Subcutaneous abdominal adipose tissue (tissue), 5 donors: ENCODE data around the gene HTR1D.

Source experiments
- H3K27ac ChIP-seq: one replicate; pipeline ENCODE4 v1.7.0; 2013; ENCODE audit warnings: low read depth, mild to moderate bottlenecking, inconsistent platforms, low read length, moderate library complexity
- H3K27me3 ChIP-seq, 5 donors: one replicate each; pipeline ENCODE4 v1.7.0; 2013; ENCODE audit warnings: low read length in 5 of 5, inconsistent platforms in 1 of 5; ENCODE audit not compliant: control insufficient read depth in 5 of 5, insufficient read depth in 4 of 5
- H3K36me3 ChIP-seq, 5 donors: one replicate each; pipeline ENCODE4 v1.7.0; 2013; ENCODE audit warnings: low read length in 5 of 5; ENCODE audit not compliant: control insufficient read depth in 5 of 5, insufficient read depth in 5 of 5
- H3K4me1 ChIP-seq, 5 donors: one replicate each; pipeline ENCODE4 v1.7.0; 2013; ENCODE audit warnings: low read length in 5 of 5, mild to moderate bottlenecking in 3 of 5, moderate library complexity in 1 of 5; ENCODE audit not compliant: control insufficient read depth in 5 of 5, insufficient read depth in 5 of 5
- H3K4me3 ChIP-seq, 5 donors: one replicate each; pipeline ENCODE4 v1.7.0; 2013; ENCODE audit warnings: low read length in 5 of 5, low read depth in 1 of 5
- H3K9ac ChIP-seq, 5 donors: one replicate each; pipeline ENCODE4 v1.7.0; 2013; ENCODE audit warnings: low read length in 5 of 5, mild to moderate bottlenecking in 4 of 5, moderate library complexity in 3 of 5
- H3K9me3 ChIP-seq, 5 donors: one replicate each; pipeline ENCODE4 v1.7.0; 2013; ENCODE audit warnings: low read length in 5 of 5; ENCODE audit not compliant: control insufficient read depth in 5 of 5
- donor health status: healthy.
- donor health status: healthy.
- donor health status: healthy.
- donor health status: healthy.
- donor health status: healthy.

Gene HTR1D

GRCh38 chr1:23159963-23160877 lies 57.1 kb downstream of the HTR1D start:
- Histone ChIP-seq H3K4me1 (peaks cover 4 to 17% (median 7%) of the 10 kb centered on the region in 5 donors), H3K4me3 (no peak overlapping the region), H3K36me3 (no peaks in the 10 kb centered on the region), H3K27ac (no peak overlapping the region), H3K9ac (no peak overlapping the region), H3K27me3 (no peaks in the 10 kb centered on the region), H3K9me3 (no peaks in the 10 kb centered on the region)

DNA sequence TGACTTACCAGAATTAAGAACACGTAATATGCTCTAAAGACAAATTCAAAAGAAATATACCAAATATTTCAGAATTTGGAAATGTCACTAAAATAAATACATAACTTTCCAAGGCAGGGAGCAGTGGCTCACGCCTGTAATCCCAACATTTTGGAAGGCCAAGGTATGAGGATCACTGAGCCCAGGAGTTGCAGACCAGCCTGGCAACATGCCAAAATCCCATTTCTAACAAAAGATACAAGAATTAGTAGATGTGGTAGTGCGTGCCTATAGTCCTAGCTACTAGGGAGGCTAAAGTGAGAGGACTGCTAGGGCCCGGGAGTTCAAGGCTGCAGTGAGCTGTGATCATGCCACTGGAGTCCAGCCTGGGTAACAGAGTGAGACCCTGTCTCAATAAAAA lies 60.4 kb downstream of the HTR1D start:
- H3K27me3 ChIP-seq = no peaks in the 10 kb centered on the region
- no peaks in the 10 kb centered on the region for H3K9me3 ChIP-seq
- H3K9ac ChIP-seq = no peak overlapping the region
- H3K4me3 ChIP-seq = no peak overlapping the region
- no peak overlapping the region for H3K27ac ChIP-seq
- peaks cover 0 to 10% (median 0%) of the 10 kb centered on the region in 5 donors for H3K4me1 ChIP-seq
- H3K36me3 ChIP-seq = no peaks in the 10 kb centered on the region

DNA sequence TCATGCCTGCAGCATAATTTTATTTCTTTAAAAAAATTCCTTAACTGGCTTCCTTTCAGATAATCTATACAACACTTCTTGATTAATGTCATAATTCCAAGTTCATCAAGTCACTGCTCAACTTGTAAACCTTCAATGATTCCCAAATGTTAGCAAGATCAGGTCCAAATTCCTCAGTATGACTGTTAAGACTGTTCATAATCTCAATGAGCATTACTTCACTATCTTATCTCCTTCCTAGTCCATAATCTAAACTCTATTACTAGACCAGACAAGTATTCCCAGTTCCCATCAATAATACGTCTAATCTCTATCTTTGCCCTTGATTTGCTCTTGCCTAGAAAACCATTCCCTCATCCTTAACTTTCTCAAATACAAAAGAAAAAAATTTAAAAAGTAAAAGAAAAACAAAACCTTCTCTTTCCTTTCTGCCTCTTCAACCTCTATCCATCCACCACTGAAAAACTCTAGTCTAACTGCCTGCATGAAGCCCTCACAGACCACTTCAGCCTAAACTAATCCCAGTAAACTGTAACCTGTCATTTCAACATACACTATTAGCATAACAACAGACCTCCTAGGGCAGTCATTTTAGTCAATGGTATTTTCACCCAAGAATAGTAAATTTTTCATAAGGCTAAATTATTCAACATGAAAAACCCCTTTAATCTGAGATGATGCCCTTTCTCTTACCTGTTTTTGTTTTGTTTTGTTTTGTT lies 64.2 kb downstream of the HTR1D start:
- Histone ChIP-seq H3K9ac (no peak overlapping the region), H3K4me3 (no peak overlapping the region), H3K9me3 (no peaks in the 10 kb centered on the region), H3K4me1 (peaks cover 0 to 17% (median 13%) of the 10 kb centered on the region in 5 donors), H3K27me3 (no peaks in the 10 kb centered on the region), H3K27ac (no peak overlapping the region), H3K36me3 (no peaks in the 10 kb centered on the region)

- H3K27me3 ChIP-seq = no peaks in the 10 kb centered on the region
- H3K9me3 ChIP-seq = no peaks in the 10 kb centered on the region
- H3K4me1 ChIP-seq = peaks cover 0 to 16% (median 13%) of the 10 kb centered on the region in 5 donors
- H3K36me3 ChIP-seq = no peaks in the 10 kb centered on the region
- H3K4me3 ChIP-seq = no peak overlapping the region
- H3K27ac ChIP-seq = no peak overlapping the region
- H3K9ac ChIP-seq = no peak overlapping the region
Observed at GRCh38 chr1:23150742-23151141, 66.6 kb downstream of the HTR1D start.

GRCh38 chr1:23150125-23150524 lies 67.2 kb downstream of the HTR1D start:
- no peaks in the 10 kb centered on the region for H3K36me3 ChIP-seq
- peaks cover 0 to 14% (median 10%) of the 10 kb centered on the region in 5 donors for H3K4me1 ChIP-seq
- no peak overlapping the region for H3K4me3 ChIP-seq
- no peaks in the 10 kb centered on the region for H3K27me3 ChIP-seq
- H3K9me3 ChIP-seq = no peaks in the 10 kb centered on the region
- no peak overlapping the region for H3K9ac ChIP-seq
- H3K27ac ChIP-seq = no peak overlapping the region

GRCh38 chr1:23149114-23149513 lies 68.2 kb downstream of the HTR1D start:
- H3K9me3 ChIP-seq = no peaks in the 10 kb centered on the region
- H3K4me1 ChIP-seq = peaks cover 0 to 14% (median 10%) of the 10 kb centered on the region in 5 donors
- H3K27me3 ChIP-seq = no peaks in the 10 kb centered on the region
- H3K9ac ChIP-seq = no peak overlapping the region
- H3K36me3 ChIP-seq = no peaks in the 10 kb centered on the region
- H3K4me3 ChIP-seq = no peak overlapping the region
- no peak overlapping the region for H3K27ac ChIP-seq

DNA sequence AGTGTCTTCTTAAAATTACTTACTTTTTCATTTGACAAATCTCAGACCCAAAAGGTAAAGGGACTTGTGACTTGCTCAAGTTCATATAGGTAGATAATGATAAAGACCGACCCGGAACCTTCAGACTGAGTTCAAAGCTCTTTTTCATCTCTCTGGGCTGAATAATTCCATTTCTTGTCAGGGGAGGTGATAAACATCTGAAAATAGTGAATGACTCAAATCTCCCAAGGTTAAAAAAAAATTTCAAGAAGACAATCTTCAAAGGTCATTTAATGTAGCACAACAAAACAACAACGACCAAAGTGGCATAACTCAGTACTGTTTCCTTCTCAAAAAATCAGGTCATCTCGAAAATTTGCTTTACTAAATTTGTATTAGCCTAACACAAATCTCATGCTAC lies 69.2 kb downstream of the HTR1D start:
- peaks cover 0 to 3% (median 0%) of the 10 kb centered on the region in 5 donors for H3K36me3 ChIP-seq
- H3K9me3 ChIP-seq = no peaks in the 10 kb centered on the region
- peaks cover 0 to 14% (median 10%) of the 10 kb centered on the region in 5 donors for H3K4me1 ChIP-seq
- H3K27ac ChIP-seq = no peak overlapping the region
- H3K9ac ChIP-seq = no peak overlapping the region
- H3K4me3 ChIP-seq = no peak overlapping the region
- no peaks in the 10 kb centered on the region for H3K27me3 ChIP-seq
